OCI-M2 (cell line): ENCODE data around the gene ODAD2.
A peak's percentile ranks its signal among the peaks of the same experiment; 100 is the strongest.
"Not testable (repeated sequence)": the region's sequence is repeated elsewhere in the genome, so short reads cannot be mapped to it uniquely, and the experiment has no call there.

ENCODE experiments used
- DNase-seq: peaks from one replicate; lab custom pipeline; 2025; ENCODE audit not compliant: unreplicated experiment; lab: John Stamatoyannopoulos, UW

Gene ODAD2

GRCh38 chr10:27959093-27959715 lies 39.7 kb downstream of the ODAD2 start:
- no peak for DNase-seq

DNA sequence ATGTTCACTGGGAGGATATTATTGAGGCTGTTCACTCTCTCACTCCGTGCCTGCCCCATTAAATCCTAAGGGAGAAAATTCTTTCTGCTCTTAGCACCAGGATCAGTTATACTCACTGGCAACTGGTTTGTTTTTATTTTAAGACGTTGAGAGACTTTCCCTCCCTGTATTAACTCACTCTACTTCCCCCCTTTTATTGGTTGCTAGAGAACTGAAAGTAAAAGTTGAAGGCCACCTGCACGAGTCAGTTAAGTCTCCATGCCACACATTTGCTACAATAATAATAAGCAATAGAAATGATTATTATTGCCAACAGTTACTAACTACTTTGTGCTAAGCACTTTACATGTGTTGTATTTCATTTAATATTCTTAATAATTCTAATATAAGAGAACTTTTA lies 40.5 kb downstream of the ODAD2 start:
- not testable (repeated sequence) for DNase-seq

DNA sequence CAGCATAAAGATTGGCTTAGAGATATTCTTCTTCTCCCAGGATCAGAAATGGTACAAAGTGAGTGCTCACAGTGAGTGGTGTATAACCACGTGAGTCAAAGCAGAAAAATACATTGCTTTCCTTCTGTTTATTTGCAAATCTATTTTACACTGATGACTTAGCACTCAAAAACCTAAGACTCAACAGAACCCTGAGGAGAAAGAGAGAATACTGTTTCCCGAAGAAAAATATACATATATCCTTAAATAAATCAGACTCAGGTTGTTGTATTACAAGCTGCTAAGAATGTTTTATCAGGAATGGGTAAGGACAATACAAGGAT lies 48.7 kb downstream of the ODAD2 start:
- DNase-seq: no peak

DNA sequence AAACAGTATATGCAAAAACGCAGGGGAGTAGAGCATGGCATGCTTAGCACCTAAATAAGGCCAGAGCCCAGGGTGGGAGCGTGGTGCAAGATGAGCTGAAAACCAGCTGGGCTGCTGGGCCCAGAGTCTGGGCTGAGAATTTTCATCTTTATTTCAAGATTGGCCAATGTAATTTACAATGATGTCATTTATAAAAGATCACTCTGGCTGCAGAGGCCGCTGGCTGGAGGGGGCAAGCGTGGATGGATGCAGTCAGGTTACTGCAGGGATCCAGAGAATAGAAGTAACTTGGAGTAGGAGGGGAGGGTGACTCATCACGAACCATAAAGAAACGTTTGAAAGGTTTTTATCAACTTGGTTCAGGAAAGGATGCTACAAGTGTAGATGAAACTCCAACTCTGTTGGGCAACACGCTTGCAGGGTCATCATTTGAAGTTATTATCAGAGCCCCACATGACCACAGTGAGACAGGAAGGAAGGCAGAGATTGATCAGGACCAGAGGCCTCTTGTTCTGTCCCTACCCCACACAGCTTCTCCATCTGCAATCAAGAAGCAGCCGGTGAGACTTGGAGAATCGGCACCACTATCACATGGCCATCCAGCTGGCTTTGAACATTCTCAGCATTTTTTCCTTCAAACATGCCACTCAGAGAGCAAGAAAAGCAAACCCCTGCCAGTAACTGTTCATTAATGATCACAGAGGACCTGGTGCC lies 49.2 kb downstream of the ODAD2 start:
- no peak for DNase-seq

- no peak for DNase-seq
These were observed 50.7 kb downstream of the ODAD2 start for GRCh38 chr10:27948186-27948585.

- DNase-seq: no peak
These were observed 51.3 kb downstream of the ODAD2 start for GRCh38 chr10:27947540-27947939.

DNA sequence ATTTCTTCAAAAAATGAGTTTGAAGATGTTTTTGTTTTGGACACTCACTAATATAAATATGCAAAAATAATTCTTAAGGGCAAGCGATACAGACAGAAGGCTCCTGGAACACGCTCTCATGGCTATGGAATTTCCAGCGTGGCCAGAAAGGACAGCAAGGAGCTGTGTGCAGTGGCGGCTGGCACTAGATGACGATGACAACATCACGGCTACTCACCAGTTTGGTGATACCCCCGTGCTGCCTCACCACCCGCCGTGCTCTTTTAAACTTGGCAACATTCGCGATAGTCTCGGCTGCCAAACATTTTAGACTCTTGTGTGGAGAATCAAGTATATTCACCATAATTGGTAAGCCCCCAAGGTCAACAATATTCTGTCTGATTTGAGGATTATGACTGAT lies 54.9 kb downstream of the ODAD2 start:
- no peak for DNase-seq

DNA sequence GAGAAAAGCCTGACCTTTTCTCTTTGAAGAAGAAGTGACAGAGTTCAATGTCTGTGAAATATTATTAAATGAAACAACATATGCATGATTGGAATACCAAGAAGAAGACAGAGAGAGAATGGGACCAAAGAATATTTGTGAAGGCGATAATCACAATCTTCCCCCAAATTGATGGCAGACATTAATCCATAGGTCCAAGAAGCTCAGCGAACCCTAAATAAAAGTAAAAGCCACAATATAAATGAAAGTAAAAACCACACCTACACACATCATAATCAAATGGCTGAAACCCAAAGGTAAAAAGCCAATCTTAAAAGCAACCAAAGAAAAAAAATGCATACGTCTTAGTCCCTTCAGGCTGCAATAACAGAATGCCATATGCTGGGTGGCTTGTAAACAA lies 84.0 kb downstream of the ODAD2 start:
- DNase-seq: no peak

DNA sequence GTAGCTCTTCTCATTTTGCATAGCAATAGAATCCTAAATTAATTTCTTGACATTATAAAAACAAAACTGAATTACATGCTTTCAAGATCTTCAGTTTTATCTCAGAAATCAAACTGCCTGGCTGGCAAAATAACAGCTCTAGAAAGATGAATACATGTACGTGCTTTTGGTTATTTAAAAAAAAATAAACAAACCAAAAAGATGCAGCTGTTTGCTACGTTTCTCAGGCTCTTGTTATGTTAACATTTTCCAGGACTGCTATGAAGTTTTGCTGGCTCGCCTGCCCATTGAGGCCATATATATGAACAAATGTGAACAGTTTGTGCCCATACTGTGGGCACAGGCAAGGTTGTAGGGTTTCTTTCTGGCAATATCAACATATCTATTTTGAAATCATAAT lies 86.6 kb downstream of the ODAD2 start:
- no peak for DNase-seq

DNA sequence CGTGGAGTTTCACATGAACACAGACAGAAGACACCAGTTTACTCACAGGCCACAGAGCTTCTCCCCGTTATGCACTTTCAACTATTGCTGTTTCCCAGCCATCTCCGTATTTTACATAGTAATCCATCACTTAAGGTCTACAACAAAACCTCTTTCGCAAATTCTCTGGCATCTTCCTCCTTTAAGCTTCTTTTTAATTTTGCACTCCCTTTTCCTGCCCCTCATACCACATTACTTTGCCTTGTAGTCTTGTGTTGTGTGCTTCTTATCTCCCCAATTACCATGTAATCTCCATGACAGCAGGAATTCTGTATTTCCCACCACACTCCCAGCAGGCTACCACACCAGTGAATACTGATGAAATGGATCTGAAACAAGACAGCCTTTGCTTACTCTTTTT lies 87.3 kb downstream of the ODAD2 start:
- DNase-seq: no peak

DNA sequence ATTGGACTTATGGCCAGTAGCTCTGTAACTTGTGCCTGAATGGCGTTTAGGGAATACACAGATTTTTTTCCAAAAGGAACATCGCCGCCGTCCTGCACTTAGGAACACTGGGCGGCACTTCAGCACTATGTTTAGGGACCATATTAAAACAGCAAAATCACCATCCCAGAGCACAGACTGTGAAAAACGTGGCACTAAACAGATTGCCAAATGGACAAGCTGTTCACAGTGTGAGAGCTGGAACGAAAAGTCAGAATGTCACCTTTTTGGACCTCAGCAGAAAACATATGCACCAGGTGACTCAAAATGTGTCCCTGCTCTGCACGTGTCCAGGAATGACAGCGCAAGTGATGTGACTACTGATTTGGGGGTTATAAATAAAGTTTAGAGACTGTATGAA lies 87.9 kb downstream of the ODAD2 start:
- DNase-seq: no peak

GRCh38 chr10:27908231-27908630 lies 90.6 kb downstream of the ODAD2 start:
- no peak for DNase-seq

- not testable (repeated sequence) for DNase-seq
These were observed 99.4 kb downstream of the ODAD2 start for GRCh38 chr10:27899485-27899884.

DNA sequence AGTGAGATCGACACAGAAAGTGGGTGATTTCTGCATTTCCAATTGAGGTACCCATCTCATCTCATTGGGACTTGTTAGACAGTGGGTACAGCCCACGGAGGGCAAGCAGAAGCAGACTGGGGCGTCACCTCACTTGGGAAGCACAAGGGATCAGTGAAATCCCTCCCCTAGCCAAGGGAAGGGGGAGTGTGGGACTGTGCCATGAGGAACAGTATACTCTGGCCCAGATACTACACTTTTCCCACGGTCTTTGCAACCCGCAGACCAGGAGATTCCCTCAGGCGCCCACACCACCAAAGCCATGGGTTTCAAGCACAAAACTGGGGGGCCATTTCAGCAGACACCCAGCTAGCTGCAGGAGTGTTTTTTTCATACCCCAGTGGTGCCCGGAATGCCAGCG lies 99.8 kb downstream of the ODAD2 start:
- DNase-seq: no peak

DNA sequence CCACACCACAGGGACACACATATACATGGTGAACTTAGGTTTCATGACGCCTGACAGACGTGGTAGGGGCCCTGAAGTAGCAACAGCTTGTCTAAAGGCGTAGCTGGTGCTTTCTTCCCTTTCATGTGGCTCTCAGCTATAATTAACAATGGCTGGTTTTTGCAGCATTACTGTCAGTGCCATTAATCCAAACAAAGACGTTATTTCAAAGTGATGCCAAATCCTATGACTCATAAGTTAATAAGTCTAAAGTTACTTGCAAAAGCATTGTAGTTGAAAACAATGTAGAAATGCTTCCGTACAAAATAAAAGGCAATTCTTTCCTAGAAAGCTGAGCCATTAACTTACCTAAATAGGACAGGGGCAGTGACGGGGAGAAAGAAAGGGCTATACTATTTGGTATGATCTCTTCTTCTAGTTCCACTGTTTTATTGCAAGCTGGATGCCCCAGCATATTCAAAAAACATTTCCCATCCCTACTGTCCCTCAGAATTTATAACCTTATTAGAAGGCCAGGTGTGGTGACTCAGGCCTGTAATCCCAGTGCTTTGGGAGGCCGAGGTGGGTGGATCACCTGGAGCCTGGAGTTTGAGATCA lies 105.4 kb downstream of the ODAD2 start:
- no peak for DNase-seq

- DNase-seq: no peak
These were observed 107.9 kb downstream of the ODAD2 start for GRCh38 chr10:27890971-27891370.

DNA sequence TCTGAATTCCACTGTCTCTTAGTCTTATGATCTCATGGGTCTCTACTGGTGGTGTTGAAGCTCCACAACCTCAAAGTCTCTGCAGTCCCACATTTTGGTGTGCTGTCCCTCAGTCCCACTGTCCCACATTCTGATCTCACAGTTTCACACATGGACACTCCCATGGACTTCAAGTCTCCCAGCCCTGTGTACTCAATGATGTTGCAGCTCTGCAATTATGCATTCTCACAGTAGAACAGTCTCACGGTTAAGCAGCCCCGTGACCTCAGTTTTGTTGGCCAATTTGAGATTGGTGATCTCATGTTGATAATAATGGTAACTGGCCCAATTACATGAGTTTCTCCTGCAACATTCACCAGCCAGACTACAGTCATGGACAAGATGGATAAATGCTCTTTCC lies 109.4 kb downstream of the ODAD2 start:
- DNase-seq: no peak

DNA sequence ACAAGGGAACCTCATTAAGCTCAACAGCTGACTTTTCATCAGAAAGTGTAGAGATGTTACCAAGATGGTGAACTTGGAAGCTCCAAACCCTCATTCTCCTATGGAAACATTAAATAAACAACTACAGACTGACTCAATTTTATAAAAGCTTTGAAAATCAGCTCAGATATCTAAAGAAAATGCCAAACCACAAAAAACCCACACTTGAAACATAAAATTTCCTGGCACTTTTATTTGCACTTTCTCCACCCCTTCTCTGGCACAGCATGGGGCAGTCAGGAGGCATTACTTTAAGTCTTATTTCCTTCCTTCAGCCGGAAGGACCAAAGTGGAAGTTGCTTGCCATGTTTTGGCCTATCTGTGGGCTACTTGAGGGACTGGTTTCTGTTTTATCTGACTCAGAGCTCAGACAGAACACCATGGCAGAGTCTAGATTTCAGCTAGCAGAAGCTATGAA lies 114.7 kb downstream of the ODAD2 start:
- DNase-seq: peak; percentile 17

DNA sequence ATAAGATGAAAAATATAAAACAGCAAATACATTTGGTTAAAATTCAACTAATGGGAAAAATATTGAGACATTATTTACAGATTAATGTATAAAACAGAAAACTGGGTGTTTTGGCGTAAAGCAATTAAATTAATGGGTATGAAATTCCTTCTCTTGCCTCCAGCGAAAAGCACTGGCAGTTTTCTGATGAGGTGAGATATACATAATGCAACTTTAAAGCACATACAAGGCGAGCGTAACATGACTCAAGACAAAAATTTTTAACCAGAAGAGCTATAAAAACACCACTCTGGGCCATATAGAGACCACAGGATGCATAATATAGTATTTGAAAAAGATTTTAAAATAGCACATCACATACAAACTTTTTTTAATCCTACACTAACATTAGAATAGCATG lies 120.6 kb downstream of the ODAD2 start:
- DNase-seq: no peak

GRCh38 chr10:27865221-27865635 lies 133.7 kb downstream of the ODAD2 start:
- no peak for DNase-seq

DNA sequence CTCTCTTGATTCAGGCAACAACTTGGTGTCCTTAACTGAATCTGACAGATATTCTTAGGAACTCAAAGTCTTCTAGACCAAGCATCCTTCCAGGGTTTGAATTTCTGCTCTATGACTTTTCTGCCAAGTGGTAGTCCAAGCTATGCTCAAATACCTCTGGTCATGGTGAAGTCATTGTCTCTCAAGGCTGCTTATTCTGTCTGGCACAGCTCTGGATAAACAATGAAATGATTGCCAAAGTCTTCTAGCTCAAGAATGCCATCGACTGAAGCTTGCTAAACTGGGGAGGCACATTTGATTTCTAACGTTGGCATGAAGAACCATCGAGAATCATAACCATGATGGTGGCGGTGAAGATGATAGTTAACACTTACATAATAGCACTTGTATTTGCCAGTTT lies 137.1 kb downstream of the ODAD2 start:
- DNase-seq: no peak

- DNase-seq: no peak
These were observed 141.3 kb downstream of the ODAD2 start for GRCh38 chr10:27857616-27858015.

GRCh38 chr10:27844223-27844622 lies 154.7 kb downstream of the ODAD2 start:
- no peak for DNase-seq
